ENCODE results near the gene GFY. TPM values are rescaled to one million over a fixed set of nuclear protein-coding genes. Genes with fewer than 3 reads are reported as not detected.

Gene GFY
- total RNA-seq, 3 donors from 2014 or later = not detected

GRCh38 chr19:49415102-49415809 is 9.9 kb upstream of the GFY start:
- intact Hi-C loops (cut with DNase I; ENCODE audit: low total_unique reads) = no loop called here
- Histone ChIP-seq H3K9me3 (no peaks in the 10 kb centered on the region), H3K36me3 (no peaks in the 10 kb centered on the region), H3K4me3 (no peak overlapping the region), H3K27ac (no peak overlapping the region), H3K4me1 (no peaks in the 10 kb centered on the region), H3K27me3 (peaks cover 0 to 14% of the 10 kb centered on the region in 2 donors)
- DNase-seq (ENCODE audit: low spot score in 2 of 2) = no peak
- TF ChIP-seq POLR2A (IDR thresholded peaks at IDR 0.05) (no peak), POLR2AphosphoS5 (IDR thresholded peaks at IDR 0.05) (no peak)

GRCh38 chr19:49415810-49416200 is 9.4 kb upstream of the GFY start:
- H3K27ac ChIP-seq = no peak overlapping the region
- H3K27me3 ChIP-seq = peaks cover 0 to 14% of the 10 kb centered on the region in 2 donors
- H3K9me3 ChIP-seq = no peaks in the 10 kb centered on the region

GRCh38 chr19:49417088-49417487 is 8.1 kb upstream of the GFY start:
- TF ChIP-seq POLR2A (IDR thresholded peaks at IDR 0.05) (no peak), POLR2AphosphoS5 (IDR thresholded peaks at IDR 0.05) (no peak), CTCF (IDR thresholded peaks at IDR 0.05) (no peak)
- no peak for DNase-seq (ENCODE audit: low spot score in 2 of 2)
- Histone ChIP-seq H3K4me1 (no peaks in the 10 kb centered on the region), H3K27ac (no peak overlapping the region), H3K27me3 (peaks cover under 1 to 25% of the 10 kb centered on the region in 2 donors), H3K4me3 (no peak overlapping the region), H3K9me3 (no peaks in the 10 kb centered on the region), H3K36me3 (no peaks in the 10 kb centered on the region)
- intact Hi-C loops (cut with DNase I; ENCODE audit: low total_unique reads) = no loop called here

More at GRCh38 chr19:49415810-49416200, 9.4 kb upstream of the GFY start:
- intact Hi-C loops (cut with DNase I; ENCODE audit: low total_unique reads) = no loop called here
- no peak overlapping the region for H3K4me3 ChIP-seq
- DNase-seq (ENCODE audit: low spot score in 2 of 2) = no peak
- H3K36me3 ChIP-seq = no peaks in the 10 kb centered on the region
- H3K4me1 ChIP-seq = no peaks in the 10 kb centered on the region
- TF ChIP-seq CTCF (IDR thresholded peaks at IDR 0.05) (no peak), POLR2A (IDR thresholded peaks at IDR 0.05) (no peak)

- intact Hi-C loops (cut with DNase I; ENCODE audit: low total_unique reads) = no loop called here
- Histone ChIP-seq H3K27ac (no peak overlapping the region), H3K27me3 (peaks cover 9 to 39% of the 10 kb centered on the region in 2 donors), H3K4me1 (peaks cover 0 to 8% of the 10 kb centered on the region in 2 donors), H3K4me3 (no peak overlapping the region), H3K36me3 (no peaks in the 10 kb centered on the region), H3K9me3 (no peaks in the 10 kb centered on the region)
- DNase-seq (ENCODE audit: low spot score in 2 of 2) = no peak
- TF ChIP-seq CTCF (IDR thresholded peaks at IDR 0.05) (no peak), POLR2A (IDR thresholded peaks at IDR 0.05) (no peak), POLR2AphosphoS5 (IDR thresholded peaks at IDR 0.05) (no peak)
These were observed 6.7 kb upstream of the GFY start for GRCh38 chr19:49418511-49418910.

GRCh38 chr19:49419173-49419572 is 6.0 kb upstream of the GFY start:
- H3K4me1 ChIP-seq = peaks cover 0 to 8% of the 10 kb centered on the region in 2 donors
- intact Hi-C loops (cut with DNase I; ENCODE audit: low total_unique reads) = no loop called here
- no peak for TF ChIP-seq POLR2AphosphoS5 (IDR thresholded peaks at IDR 0.05)
- no peak overlapping the region for H3K27ac ChIP-seq
- no peak for DNase-seq (ENCODE audit: low spot score in 2 of 2)
- no peaks in the 10 kb centered on the region for H3K9me3 ChIP-seq
- peaks cover 9 to 46% of the 10 kb centered on the region in 2 donors for H3K27me3 ChIP-seq
- H3K36me3 ChIP-seq = no peaks in the 10 kb centered on the region
- H3K4me3 ChIP-seq = no peak overlapping the region

GRCh38 chr19:49420227-49420626 is 5.0 kb upstream of the GFY start:
- DNase-seq (ENCODE audit: low spot score in 2 of 2) = no peak
- Histone ChIP-seq H3K36me3 (no peaks in the 10 kb centered on the region), H3K4me3 (no peak overlapping the region), H3K27ac (no peak overlapping the region), H3K4me1 (peaks cover 0 to 8% of the 10 kb centered on the region in 2 donors), H3K9me3 (no peaks in the 10 kb centered on the region), H3K27me3 (peaks cover 9 to 56% of the 10 kb centered on the region in 2 donors)
- intact Hi-C loops (cut with DNase I; ENCODE audit: low total_unique reads) = no loop called here
- TF ChIP-seq POLR2A (IDR thresholded peaks at IDR 0.05) (no peak), CTCF (IDR thresholded peaks at IDR 0.05) (no peak), POLR2AphosphoS5 (IDR thresholded peaks at IDR 0.05) (no peak)

Data from breast epithelium (tissue), 4 donors.